GM12891 (cell line): ENCODE data around the gene TCTN3.
A peak's percentile ranks its signal among the peaks of the same experiment; 100 is the strongest.

Experiments used
- DNase-seq: peaks from one replicate; pipeline ENCODE4 v3.0.0; 2011; ENCODE audit warnings: low spot score; ENCODE audit not compliant: insufficient read length
- FAIRE-seq: peaks from 2 replicates; lab custom pipeline; 2011; peaks lifted over from hg19 to GRCh38; lab: Jason Lieb, UNC
- PAX5 ChIP-seq: IDR thresholded peaks from 2 replicates; pipeline ENCODE4 v1.6.1; 2011; ENCODE audit warnings: low read length, moderate library complexity, mild to moderate bottlenecking; ENCODE audit not compliant: insufficient read depth, severe bottlenecking
- POLR2A ChIP-seq: IDR thresholded peaks from 2 replicates; pipeline ENCODE4 v1.6.1; 2011; ENCODE audit warnings: low read depth, low read length, control low read depth
- POLR2AphosphoS5 ChIP-seq: IDR thresholded peaks from 2 replicates; pipeline ENCODE4 v1.6.1; 2011; ENCODE audit warnings: low read depth, low read length, control low read depth
- POU2F2 ChIP-seq: IDR thresholded peaks from 2 replicates; pipeline ENCODE4 v1.6.1; 2011; ENCODE audit warnings: low read depth, mild to moderate bottlenecking, control low read depth, low read length, moderate library complexity
- SPI1 ChIP-seq: IDR thresholded peaks from 2 replicates; pipeline ENCODE4 v1.6.1; 2011; ENCODE audit warnings: low read depth, low read length, control low read depth
- TAF1 ChIP-seq: IDR thresholded peaks from 2 replicates; pipeline ENCODE4 v1.6.1; 2011; ENCODE audit warnings: low read depth, low read length, control low read depth

Gene TCTN3

DNA sequence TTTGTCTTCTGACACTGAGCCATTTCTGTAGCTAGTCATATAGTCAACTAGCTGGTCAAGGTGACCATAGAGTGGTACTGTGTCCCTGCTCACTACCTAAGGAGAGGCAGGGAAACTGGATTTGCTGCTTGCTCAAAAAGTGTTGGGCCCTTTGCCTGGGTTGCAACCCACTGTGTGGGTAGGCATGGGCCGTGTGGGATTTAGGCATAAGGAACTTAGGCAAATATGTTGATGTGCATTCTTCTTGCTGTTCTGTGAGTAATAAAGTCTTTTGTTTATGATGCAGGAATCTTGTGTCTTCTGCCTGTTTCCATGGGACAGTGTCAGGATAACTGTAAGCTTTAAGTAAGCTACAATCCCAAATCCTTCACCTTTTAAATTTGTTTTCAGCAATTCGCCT, 23.1 kb upstream of the TCTN3 start:
- TF ChIP-seq POLR2AphosphoS5 (no peak), POU2F2 (no peak), TAF1 (no peak), SPI1 (no peak), PAX5 (no peak)
- DNase-seq (no peak), FAIRE-seq (no peak)

DNA sequence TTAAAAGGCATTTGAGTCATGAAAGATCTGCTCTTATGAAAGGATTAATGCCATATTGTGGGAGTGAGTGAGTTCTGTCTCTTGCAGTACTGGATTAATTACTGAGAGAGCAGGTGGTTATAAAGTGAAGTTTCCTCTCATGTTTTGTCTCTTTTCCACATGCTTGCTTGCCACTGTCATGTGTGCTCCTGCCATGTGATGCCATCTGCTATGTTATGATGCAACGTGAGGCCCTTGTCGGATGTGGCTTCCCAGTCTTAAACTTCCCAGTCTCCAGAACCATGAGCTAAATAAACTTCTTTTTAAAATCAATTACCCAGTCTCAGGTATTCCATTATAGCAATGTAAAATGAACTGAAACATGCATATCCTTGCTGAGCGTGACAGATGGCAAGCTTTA, 22.7 kb upstream of the TCTN3 start:
- DNase-seq (no peak), FAIRE-seq (peak; percentile 9)
- TF ChIP-seq PAX5 = no peak
- no peak for TF ChIP-seq TAF1
- TF ChIP-seq POLR2A = no peak
- no peak for TF ChIP-seq POLR2AphosphoS5
- TF ChIP-seq POU2F2 = no peak
- no peak for TF ChIP-seq SPI1

DNA sequence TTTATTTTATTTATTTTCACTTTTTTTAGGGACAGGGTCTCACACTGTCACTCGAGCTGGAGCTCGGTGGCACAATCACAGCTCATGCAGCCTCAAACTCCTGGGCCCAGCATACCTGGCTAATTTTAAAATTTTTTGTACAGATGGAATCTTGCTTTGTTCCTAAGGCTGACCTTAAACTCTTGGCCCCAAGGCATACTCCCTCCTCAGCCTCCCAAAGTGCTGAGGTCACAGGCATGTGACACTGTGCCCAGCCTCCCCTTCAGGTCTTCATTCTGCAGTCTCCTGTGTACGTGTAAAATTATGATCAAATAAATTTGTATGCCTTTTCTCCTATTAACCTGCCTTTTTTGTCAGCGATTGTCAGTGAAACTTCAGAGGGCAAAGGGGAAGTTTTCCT, 17.8 kb upstream of the TCTN3 start:
- peak; percentile 26 for FAIRE-seq
- DNase-seq = no peak
- no peak for TF ChIP-seq PAX5

DNA sequence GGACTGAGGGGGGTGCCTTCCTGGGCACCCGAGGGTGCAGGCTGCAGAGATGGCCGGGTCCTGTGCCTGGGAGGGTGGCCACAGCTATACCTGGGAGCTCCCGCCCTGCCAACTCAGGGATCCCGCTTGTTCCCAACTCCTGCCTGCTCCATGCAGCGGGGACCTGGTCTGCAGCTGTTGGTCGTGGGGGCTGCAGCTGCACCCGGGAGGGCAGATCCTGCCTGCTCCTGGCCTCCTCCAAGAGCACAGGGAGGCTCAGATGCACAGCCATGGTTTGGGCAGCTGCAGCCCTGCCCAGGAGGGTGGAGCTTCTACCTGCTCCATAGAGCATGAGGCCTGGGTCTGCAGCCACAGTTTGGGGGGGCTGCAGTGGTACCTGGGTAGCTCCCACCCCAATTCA, 13.3 kb upstream of the TCTN3 start:
- TF ChIP-seq POLR2A (no peak), POLR2AphosphoS5 (no peak), PAX5 (no peak), SPI1 (no peak), TAF1 (no peak), POU2F2 (no peak)
- FAIRE-seq (no peak), DNase-seq (no peak)

DNA sequence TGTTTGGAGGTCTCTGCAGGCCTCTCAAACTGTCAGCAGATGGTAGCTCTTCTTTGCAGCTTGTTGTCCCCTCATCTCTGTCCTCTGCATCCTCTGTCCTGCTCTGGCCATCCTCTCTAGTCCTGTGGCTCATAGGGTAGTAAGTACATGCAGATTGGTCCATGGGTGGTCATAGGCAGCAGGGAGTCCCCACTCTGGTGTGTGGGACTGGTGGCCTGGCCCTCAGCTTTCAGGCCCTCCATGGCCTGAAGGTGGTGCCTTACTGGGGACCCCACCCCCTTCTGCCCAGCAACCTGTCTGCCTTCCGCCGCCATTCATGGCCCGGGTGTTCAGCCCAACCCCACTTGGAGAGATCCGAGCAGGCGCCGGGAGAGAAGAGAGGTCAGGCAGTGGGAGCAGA, 12.8 kb upstream of the TCTN3 start:
- DNase-seq = no peak
- no peak for FAIRE-seq
- TF ChIP-seq POU2F2 (no peak), PAX5 (no peak), POLR2AphosphoS5 (no peak), TAF1 (no peak), POLR2A (no peak), SPI1 (no peak)

DNA sequence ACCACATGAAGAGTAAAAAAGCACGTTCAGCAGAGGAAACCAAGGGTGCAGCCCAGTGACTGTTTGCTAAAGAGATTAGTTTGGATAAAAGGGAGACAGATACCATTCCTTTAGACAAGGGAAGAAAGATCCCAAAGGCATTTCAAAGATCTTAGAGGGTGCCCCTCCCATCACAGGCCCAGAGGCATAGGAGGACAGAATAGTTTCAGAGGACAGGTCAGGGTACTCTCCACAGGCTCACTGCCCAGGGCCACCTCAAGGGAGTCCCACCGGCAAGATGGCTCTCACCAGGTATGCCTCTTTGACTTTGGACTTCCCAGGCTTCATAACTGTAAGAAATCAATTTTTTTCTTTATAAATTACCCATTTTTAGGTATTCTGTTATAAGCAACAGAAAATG, 4.7 kb upstream of the TCTN3 start:
- TF ChIP-seq POU2F2 = no peak
- no peak for TF ChIP-seq TAF1
- no peak for TF ChIP-seq SPI1
- TF ChIP-seq POLR2A = no peak
- TF ChIP-seq POLR2AphosphoS5 = no peak
- TF ChIP-seq PAX5 = no peak
- FAIRE-seq = no peak
- DNase-seq = no peak

DNA sequence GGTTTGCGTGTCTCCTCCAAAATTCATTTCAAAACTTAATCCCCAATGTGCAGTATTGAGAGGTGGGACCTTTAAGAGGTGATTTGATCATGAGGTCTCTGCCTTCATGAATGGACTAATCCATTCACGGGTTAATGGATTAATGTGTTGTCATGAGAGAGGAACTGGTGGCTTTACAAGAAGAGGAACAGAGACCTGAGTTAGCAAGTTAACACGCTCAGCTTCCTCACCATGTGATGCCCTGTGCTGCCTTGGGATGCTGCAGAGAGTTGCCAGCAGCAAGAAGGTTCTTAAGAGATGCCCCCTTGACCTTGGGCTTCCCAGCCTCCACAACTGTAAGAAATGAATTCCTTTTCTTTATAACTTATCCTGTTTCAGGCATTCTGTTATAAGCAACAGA, 3.7 kb upstream of the TCTN3 start:
- no peak for DNase-seq
- TF ChIP-seq POLR2AphosphoS5 = no peak
- TF ChIP-seq POLR2A = no peak
- no peak for TF ChIP-seq POU2F2
- no peak for TF ChIP-seq PAX5
- TF ChIP-seq SPI1 = peak; percentile 92
- no peak for TF ChIP-seq TAF1
- FAIRE-seq = peak; percentile 95

DNA sequence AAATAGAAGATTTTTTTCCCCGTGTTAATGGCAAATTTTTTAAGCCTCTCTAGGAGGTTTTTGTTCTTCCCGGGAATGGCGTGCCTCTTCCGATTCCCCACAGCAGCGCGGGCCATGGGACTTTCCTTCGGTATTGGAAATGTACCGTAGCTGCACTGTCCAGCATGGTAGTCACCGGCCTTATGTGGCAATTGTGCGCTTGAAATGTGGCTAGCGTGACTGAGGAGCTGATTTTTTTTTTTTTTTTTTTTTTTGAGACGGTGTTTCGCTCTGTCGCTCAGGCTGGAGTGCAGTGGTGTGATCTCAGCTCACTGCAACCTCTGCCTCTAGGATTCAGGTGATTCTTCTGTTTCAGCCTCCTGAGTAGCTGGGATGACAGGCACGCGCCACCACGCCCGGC, 938 bp upstream of the TCTN3 start:
- TF ChIP-seq POLR2A = no peak
- no peak for TF ChIP-seq TAF1
- TF ChIP-seq POLR2AphosphoS5 = no peak
- TF ChIP-seq SPI1 = no peak
- no peak for TF ChIP-seq POU2F2
- TF ChIP-seq PAX5 = no peak
- DNase-seq (no peak), FAIRE-seq (no peak)

DNA sequence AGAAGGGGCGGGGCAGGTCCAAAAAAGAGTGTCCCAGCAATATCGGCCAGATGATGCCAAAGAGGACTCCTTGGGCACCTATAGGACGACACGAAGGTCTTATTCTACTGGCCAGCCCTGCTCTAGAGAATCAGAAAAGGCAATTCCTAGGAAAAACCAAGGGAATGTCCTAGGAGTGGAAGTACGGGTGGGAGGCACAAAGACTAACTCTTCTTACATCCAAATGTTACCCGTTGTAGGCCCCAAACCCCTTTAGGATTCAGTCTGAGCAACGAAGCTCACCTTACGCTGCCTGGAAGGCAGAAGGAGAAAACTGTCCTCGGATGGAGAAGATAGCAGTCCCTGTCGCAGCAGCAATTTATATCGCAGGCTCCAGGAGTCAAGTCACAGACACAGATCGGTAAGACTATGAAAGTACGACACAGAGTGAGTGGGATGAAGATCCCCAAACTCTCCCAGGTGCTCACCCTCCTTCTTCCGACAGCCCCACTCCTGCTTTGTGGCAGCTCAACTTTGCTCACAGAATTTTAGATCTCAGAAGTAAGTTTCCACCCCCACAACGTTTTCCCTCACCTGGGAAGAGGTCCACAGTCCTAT, 558 bp downstream of the TCTN3 start:
- DNase-seq = no peak
- TF ChIP-seq POU2F2 = no peak
- no peak for TF ChIP-seq POLR2A
- TF ChIP-seq SPI1 = no peak
- TF ChIP-seq PAX5 = no peak
- TF ChIP-seq POLR2AphosphoS5 = no peak
- TF ChIP-seq TAF1 = no peak

DNA sequence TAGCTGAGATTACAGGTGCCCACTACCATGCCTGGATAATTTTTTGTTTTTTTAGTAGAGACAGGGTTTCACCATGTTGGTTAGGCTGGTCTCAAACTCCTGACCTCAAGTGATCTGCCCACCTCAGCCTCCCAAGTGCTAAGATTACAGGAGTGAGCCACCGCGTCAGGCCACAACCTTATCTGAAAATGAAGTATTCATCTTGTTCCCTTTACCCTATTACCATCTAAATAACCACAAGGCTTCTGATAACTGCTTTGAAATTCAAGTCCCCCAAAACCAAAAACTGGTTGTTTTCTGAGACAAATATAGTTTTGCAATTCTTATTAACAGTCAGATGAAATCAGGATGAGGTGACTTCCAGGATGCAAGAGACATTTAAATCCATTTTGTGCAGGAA, 2.4 kb downstream of the TCTN3 start:
- no peak for TF ChIP-seq PAX5
- TF ChIP-seq SPI1 = no peak
- no peak for TF ChIP-seq POLR2AphosphoS5
- no peak for TF ChIP-seq TAF1
- TF ChIP-seq POLR2A = no peak
- no peak for TF ChIP-seq POU2F2
- no peak for DNase-seq
- no peak for FAIRE-seq

More for the DNA sequence above, 558 bp downstream of the TCTN3 start:
- no peak for FAIRE-seq
